IMR-90 (cell line): ENCODE measurements around the gene UTP11. TPM values are rescaled to one million over a fixed set of nuclear protein-coding genes. Genes with fewer than 3 reads are reported as not detected.

Source experiments
- ATAC-seq: fragments of 200-7000 bp; cut with Tn5 transposase; 2 replicates; pipeline ENCODE4 v1.9.1; 2020; ENCODE audit warnings: low read depth, mild to moderate bottlenecking, moderate library complexity
- BruUV-seq: library from RNA; stranded (reverse); fragments of 400-500 nt; replicated peaks from 2 replicates; lab custom pipeline; 2021; lab: Mats Ljungman, UMichigan
- CTCF ChIA-PET: fragments of 300-600 bp; formaldehyde crosslinking; extraction: SDS; loops from one replicate; lab custom pipeline; 2021; ENCODE audit warnings: antibody characterized with exemption; lab: Yijun Ruan, JAX
- POLR2A ChIA-PET: fragments of 300-600 bp; sonication (Branson Sonifier 250); formaldehyde crosslinking; loops from one replicate; lab custom pipeline; 2022; ENCODE audit warnings: antibody characterized with exemption; ENCODE audit not compliant: unreplicated experiment; lab: Charles Lee
- DNase-seq: peaks from one replicate; pipeline ENCODE4 v3.0.0; 2013
- H2AFZ ChIP-seq: replicated peaks from 2 replicates; pipeline ENCODE3; 2013; ENCODE audit warnings: low read length, mild to moderate bottlenecking; ENCODE audit not compliant: poor library complexity
- H2AK5ac ChIP-seq: 2 replicates; pipeline ENCODE4 v1.6.1; 2013; ENCODE audit warnings: low read depth, low read length, inconsistent platforms
- H2AK9ac ChIP-seq: replicated peaks from 2 replicates; pipeline ENCODE3; 2013; ENCODE audit warnings: mild to moderate bottlenecking, low read depth, low read length, moderate library complexity; ENCODE audit not compliant: poor library complexity
- H2BK120ac ChIP-seq: 2 replicates; pipeline ENCODE4 v1.6.1; 2013; ENCODE audit warnings: low read depth, low read length, inconsistent platforms
- H2BK15ac ChIP-seq: 3 replicates; pipeline ENCODE4 v1.6.1; 2013; ENCODE audit warnings: low read depth, low read length, inconsistent platforms
- H2BK20ac ChIP-seq: 2 replicates; pipeline ENCODE4 v1.6.1; 2013; ENCODE audit warnings: low read depth, mild to moderate bottlenecking, inconsistent platforms, low read length, moderate library complexity
- H2BK5ac ChIP-seq: 2 replicates; pipeline ENCODE4 v1.6.1; 2013; ENCODE audit warnings: mild to moderate bottlenecking, low read depth, low read length, inconsistent platforms; ENCODE audit not compliant: poor library complexity, severe bottlenecking
- H3K14ac ChIP-seq: replicated peaks from 2 replicates; pipeline ENCODE4 v1.6.1; 2013; ENCODE audit warnings: low read depth, low read length, inconsistent platforms
- H3K18ac ChIP-seq: 2 replicates; pipeline ENCODE4 v1.6.1; 2013; ENCODE audit warnings: low read depth, low read length, control low read depth
- H3K23ac ChIP-seq: 2 replicates; pipeline ENCODE4 v1.6.1; 2013; ENCODE audit warnings: low read depth, low read length, inconsistent platforms
- H3K27ac ChIP-seq: 2 replicates; pipeline ENCODE4 v1.5.1; 2013; ENCODE audit warnings: mild to moderate bottlenecking, control low read depth, low read length; ENCODE audit not compliant: insufficient read depth
- H3K27me3 ChIP-seq: 2 replicates; pipeline ENCODE4 v1.6.1; 2013; ENCODE audit warnings: low read length; ENCODE audit not compliant: control insufficient read depth, insufficient read depth
- H3K36me3 ChIP-seq: 2 replicates; pipeline ENCODE4 v1.6.1; 2013; ENCODE audit warnings: low read length, mixed read lengths; ENCODE audit not compliant: control insufficient read depth, insufficient read depth
- H3K4ac ChIP-seq: 2 replicates; pipeline ENCODE4 v1.6.1; 2013; ENCODE audit warnings: low read depth, low read length, inconsistent platforms
- H3K4me1 ChIP-seq: 2 replicates; pipeline ENCODE4 v1.6.1; 2013; ENCODE audit warnings: low read length, mixed read lengths; ENCODE audit not compliant: control insufficient read depth, insufficient read depth
- H3K4me2 ChIP-seq: 2 replicates; pipeline ENCODE4 v1.6.1; 2013; ENCODE audit warnings: low read depth, mild to moderate bottlenecking, control low read depth, low read length, moderate library complexity
- H3K4me3 ChIP-seq: 2 replicates; pipeline ENCODE4 v1.5.1; 2013; ENCODE audit warnings: low read depth, mild to moderate bottlenecking, control low read depth, low read length, moderate library complexity; ENCODE audit not compliant: insufficient read depth
- H3K56ac ChIP-seq: 2 replicates; pipeline ENCODE4 v1.6.1; 2013; ENCODE audit warnings: low read length, inconsistent platforms; ENCODE audit not compliant: insufficient read depth; ENCODE audit errors: extremely low read depth
- H3K79me1 ChIP-seq, 2 experiments: 2 replicates each; pipeline ENCODE4 v1.6.1; 2013; ENCODE audit warnings: low read length in 2 of 2, inconsistent platforms in 1 of 2, low read depth in 1 of 2
- H3K9ac ChIP-seq: 2 replicates; pipeline ENCODE4 v1.6.1; 2013; ENCODE audit warnings: low read depth, low read length, control low read depth
- H3K9me1 ChIP-seq: 2 replicates; pipeline ENCODE4 v1.6.1; 2013; ENCODE audit warnings: low read length, inconsistent platforms; ENCODE audit not compliant: insufficient read depth
- H3K9me3 ChIP-seq: 2 replicates; pipeline ENCODE4 v1.6.1; 2013; ENCODE audit warnings: low read length; ENCODE audit not compliant: control insufficient read depth, insufficient read depth
- H4K20me1 ChIP-seq: 2 replicates; pipeline ENCODE4 v1.6.1; 2013; ENCODE audit warnings: low read length, inconsistent platforms; ENCODE audit not compliant: insufficient read depth
- H4K5ac ChIP-seq: 2 replicates; pipeline ENCODE4 v1.6.1; 2013; ENCODE audit warnings: mild to moderate bottlenecking, low read depth, low read length, control low read depth
- H4K8ac ChIP-seq, 2 experiments: 2 replicates each; pipeline ENCODE4 v1.6.1; 2013; ENCODE audit warnings: low read depth in 2 of 2, low read length in 2 of 2, control low read depth in 1 of 2, inconsistent platforms in 1 of 2
- H4K91ac ChIP-seq: 2 replicates; pipeline ENCODE4 v1.6.1; 2013; ENCODE audit warnings: low read depth, low read length, inconsistent platforms; ENCODE audit not compliant: insufficient read depth
- BHLHE40 ChIP-seq: fragments of 150-350 bp; IDR thresholded peaks from 2 replicates; pipeline ENCODE4 v1.6.1; 2016; ENCODE audit warnings: mild to moderate bottlenecking, low read depth, low read length
- CEBPB ChIP-seq: IDR thresholded peaks from 2 replicates; pipeline ENCODE4 v1.6.1; 2012; ENCODE audit warnings: low read depth, low read length, improper control_type of control experiment
- CHD1 ChIP-seq: IDR thresholded peaks from 2 replicates; pipeline ENCODE4 v1.6.1; 2012; ENCODE audit warnings: low read depth, low read length, improper control_type of control experiment
- CTCF ChIP-seq: conservative IDR thresholded peaks from 2 replicates; pipeline ENCODE4 v1.5.1; 2012; ENCODE audit warnings: mild to moderate bottlenecking, low read depth, low read length, improper control_type of control experiment
- ELK1 ChIP-seq: fragments of 150-350 bp; IDR thresholded peaks from 2 replicates; pipeline ENCODE4 v1.6.1; 2016; ENCODE audit warnings: low read depth, mild to moderate bottlenecking, low read length, moderate library complexity, borderline replicate concordance
- FOS ChIP-seq: fragments of 150-350 bp; IDR thresholded peaks from 2 replicates; pipeline ENCODE4 v1.6.1; 2016; ENCODE audit warnings: low read depth, low read length
- MAFK ChIP-seq: IDR thresholded peaks from 2 replicates; pipeline ENCODE4 v1.6.1; 2012; ENCODE audit warnings: low read depth, low read length, improper control_type of control experiment
- MAZ ChIP-seq: IDR thresholded peaks from 2 replicates; pipeline ENCODE4 v1.6.1; 2012; ENCODE audit warnings: low read depth, mild to moderate bottlenecking, low read length, improper control_type of control experiment, moderate library complexity, borderline replicate concordance
- MXI1 ChIP-seq: IDR thresholded peaks from 2 replicates; pipeline ENCODE4 v1.6.1; 2012; ENCODE audit warnings: low read depth, mild to moderate bottlenecking, low read length, moderate library complexity, borderline replicate concordance
- NFE2L2 ChIP-seq: fragments of 150-350 bp; IDR thresholded peaks from 2 replicates; pipeline ENCODE4 v1.6.1; 2016; ENCODE audit warnings: low read depth, mild to moderate bottlenecking, low read length
- POLR2A ChIP-seq: IDR thresholded peaks from 2 replicates; pipeline ENCODE4 v1.6.1; 2012; ENCODE audit warnings: mild to moderate bottlenecking, low read depth, low read length
- RAD21 ChIP-seq: IDR thresholded peaks from 2 replicates; pipeline ENCODE4 v1.6.1; 2012; ENCODE audit warnings: low read length, improper control_type of control experiment
- RCOR1 ChIP-seq: IDR thresholded peaks from 2 replicates; pipeline ENCODE4 v1.6.1; 2012; ENCODE audit warnings: mild to moderate bottlenecking, low read length, improper control_type of control experiment; ENCODE audit not compliant: insufficient replicate concordance
- RFX5 ChIP-seq: IDR thresholded peaks from 2 replicates; pipeline ENCODE4 v1.8.0; 2012; ENCODE audit warnings: low read depth, mild to moderate bottlenecking, low read length, moderate library complexity
- SMC3 ChIP-seq: fragments of 150-350 bp; IDR thresholded peaks from 2 replicates; pipeline ENCODE4 v1.6.1; 2016; ENCODE audit warnings: low read depth, mild to moderate bottlenecking, antibody characterized with exemption, low read length, moderate library complexity
- WGBS, 2 experiments: methylation state at CpG; one replicate each; pipeline versions ENCODE4 v1.1.5 to v1.1.7; 2013; ENCODE audit warnings: missing lambda C conversion rate in 2 of 2; ENCODE audit not compliant: insufficient read length in 1 of 2; ENCODE audit errors: extremely low coverage in 2 of 2; 5-methylcytosine and 5-hydroxymethylcytosine counted together
- dilution Hi-C: fragments of 300-500 bp; cut with HindIII; formaldehyde crosslinking; loops from one replicate; pipeline ENCODE4 v1.14.3; 2018; ENCODE audit warnings: low sequenced_read_pairs; ENCODE audit not compliant: unreplicated experiment
- in situ Hi-C: fragments of 300-500 bp; cut with MboI; formaldehyde crosslinking; loops from 3 replicates; pipeline ENCODE4 v1.14.3; 2019; ENCODE audit warnings: low sequenced_read_pairs, inconsistent platforms, mixed read lengths
- intact Hi-C: fragments of 100-400 bp; cut with micrococcal nuclease; formaldehyde crosslinking; loops from 2 replicates; pipeline ENCODE4 v1.10.0; 2022
- polyA plus RNA-seq, 3 experiments: library from polyadenylated mRNA; depleted of rRNA; stranded (reverse); fragments of >200 nt; gene quantifications; 2 replicates each; pipeline ENCODE4 v1.2.3, GENCODE V29; 2012; ENCODE audit warnings: low replicate concordance in 1 of 3
- total RNA-seq: library from RNA; depleted of rRNA; stranded (reverse); fragments of >200 nt; gene quantifications from 2 replicates; pipeline ENCODE4 v1.2.3, GENCODE V29; 2012
- TF ChIP-seq, protein P1 (sequence below): fragments of 150-350 bp; IDR thresholded peaks from 2 replicates; pipeline ENCODE4 v1.6.1; 2017; ENCODE audit warnings: mild to moderate bottlenecking, antibody characterized with exemption, low read length, low read depth

The UTP11 gene
- total and polyA plus RNA-seq, 2 of the 4 experiments (the other 2 are of a cell fraction) = 22.0 to 27.8 TPM

DNA sequence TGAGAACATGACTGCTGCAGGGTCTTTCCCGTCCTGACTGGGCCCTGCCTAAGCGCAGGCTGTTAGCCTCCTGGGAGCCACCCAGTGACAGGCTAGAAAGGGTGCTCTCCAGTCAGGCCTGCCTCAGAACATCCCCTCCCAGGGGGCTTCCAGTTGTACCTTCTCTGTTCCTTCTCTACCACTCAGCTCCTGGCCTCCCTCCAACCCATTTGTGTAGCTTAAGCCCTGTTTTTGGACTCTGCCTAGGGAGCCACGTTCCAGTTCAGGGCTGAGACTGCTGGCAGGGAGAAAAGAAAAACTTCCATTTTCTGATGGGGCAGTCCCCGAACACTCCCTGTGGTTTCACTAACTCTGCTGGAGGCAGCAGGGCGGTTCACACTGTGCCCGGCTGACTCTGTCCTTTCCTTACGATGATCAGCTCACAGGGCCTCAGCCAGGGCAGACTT is 49.4 kb downstream of the UTP11 start:
- POLR2A ChIA-PET = no interaction called here
- Histone ChIP-seq H4K8ac (no peak overlapping the region), H3K36me3 (no peaks in the 10 kb centered on the region), H3K4me2 (no peak overlapping the region), H3K4ac (no peak overlapping the region), H2BK120ac (no peak overlapping the region), H2AK9ac (no peak overlapping the region), H3K14ac (no peak overlapping the region), H4K20me1 (no peaks in the 10 kb centered on the region), H3K27me3 (peaks cover 20% of the 10 kb centered on the region), H3K79me1 (no peaks in the 10 kb centered on the region), H3K9me3 (no peaks in the 10 kb centered on the region), H3K27ac (no peak overlapping the region), H2BK5ac (no peak overlapping the region), H2BK20ac (no peak overlapping the region), H3K4me3 (no peak overlapping the region), H2BK15ac (no peak overlapping the region), H2AFZ (no peak overlapping the region), H3K23ac (no peak overlapping the region), H4K5ac (no peak overlapping the region), H3K56ac (no peak overlapping the region), H2AK5ac (no peak overlapping the region), H3K9me1 (no peaks in the 10 kb centered on the region), H3K9ac (no peak overlapping the region), H4K91ac (no peak overlapping the region), H3K4me1 (no peaks in the 10 kb centered on the region), H3K18ac (no peak overlapping the region)
- BruUV-seq = no TSS peak
- dilution Hi-C loops (no loop called here), in situ Hi-C loops (no loop called here), intact Hi-C loops (no loop called here)
- TF ChIP-seq BHLHE40 = no peak
- no peak for TF ChIP-seq CEBPB
- no peak for TF ChIP-seq MAZ
- TF ChIP-seq SMC3 = no peak
- TF ChIP-seq POLR2A = no peak
- TF ChIP-seq MAFK = no peak
- TF ChIP-seq CTCF = no peak
- TF ChIP-seq, protein P1, sequence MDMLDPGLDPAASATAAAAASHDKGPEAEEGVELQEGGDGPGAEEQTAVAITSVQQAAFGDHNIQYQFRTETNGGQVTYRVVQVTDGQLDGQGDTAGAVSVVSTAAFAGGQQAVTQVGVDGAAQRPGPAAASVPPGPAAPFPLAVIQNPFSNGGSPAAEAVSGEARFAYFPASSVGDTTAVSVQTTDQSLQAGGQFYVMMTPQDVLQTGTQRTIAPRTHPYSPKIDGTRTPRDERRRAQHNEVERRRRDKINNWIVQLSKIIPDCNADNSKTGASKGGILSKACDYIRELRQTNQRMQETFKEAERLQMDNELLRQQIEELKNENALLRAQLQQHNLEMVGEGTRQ = no peak
- no peak for TF ChIP-seq RFX5
- TF ChIP-seq NFE2L2 = no peak
- TF ChIP-seq ELK1 = no peak
- TF ChIP-seq RCOR1 = no peak
- no peak for TF ChIP-seq CHD1
- TF ChIP-seq FOS = no peak
- TF ChIP-seq RAD21 = no peak
- TF ChIP-seq MXI1 = no peak
- CTCF ChIA-PET = interaction anchor here (0.7 kb wide), 1 partner anchor 10 kb away, joined by 3 read pairs; no protein-coding TSS in a partner anchor
- ATAC-seq (no peak), DNase-seq (no peak)
- WGBS, 2 experiments = 61% methylated on average over 3 of the region's 7 CpGs; no CpG with 5 or more reads in 1 of the 2 experiments
